H1 (cell line): ENCODE results near the gene ASCC2.

Experiments used
- CTCF ChIP-seq, 3 experiments: IDR thresholded peaks; 1 replicate in 2 of 3; 2 replicates in 1 of 3; pipeline versions ENCODE4 v1.5.1 to v1.6.1; 2011; ENCODE audit warnings: low read length in 3 of 3, mild to moderate bottlenecking in 3 of 3, inconsistent platforms in 2 of 3, low read depth in 1 of 3, moderate library complexity in 1 of 3; ENCODE audit not compliant: insufficient read depth in 1 of 3; ENCODE audit errors: control extremely low read depth in 1 of 3
- EZH2 ChIP-seq: fragments of 200-600 bp; sonication (generic); IDR thresholded peaks from 2 replicates; pipeline ENCODE4 v1.7.1; 2012; ENCODE audit warnings: low read depth, mild to moderate bottlenecking, moderate library complexity, low read length, inconsistent platforms; ENCODE audit not compliant: severe bottlenecking
- SP2 ChIP-seq: IDR thresholded peaks from 2 replicates; pipeline ENCODE4 v1.6.1; 2012; ENCODE audit warnings: mild to moderate bottlenecking, low read length, inconsistent platforms

GRCh38 chr22:29797351-29797750, 40.7 kb downstream of the ASCC2 start:
- TF ChIP-seq EZH2 = no peak
- no peak for TF ChIP-seq CTCF (IDR thresholded peaks at IDR 0.05; ENCODE audit: control extremely low read depth in 1 of 3, insufficient read depth in 1 of 3, low read depth in 1 of 3, low read length in 3 of 3)
- no peak for TF ChIP-seq SP2
